T-helper 1 cell treated with Interleukin-12 subunit alpha and Interleukin-12 subunit beta and Interleukin-4 antibody, amounts not matched to agents 30 ng/mL and 1 ng/mL, for 36 hours (primary cell): Measurements from ENCODE around the gene PNRC2. TPM values are rescaled to one million over a fixed set of nuclear protein-coding genes. Genes with fewer than 3 reads are reported as not detected.

Source experiments
- intact Hi-C: fragments of 100-400 bp; cut with micrococcal nuclease; formaldehyde crosslinking; loops from one replicate; pipeline ENCODE4 v1.15.1; 2024
- total RNA-seq: library from RNA; stranded (reverse); gene quantifications from 2 replicates; pipeline ENCODE4 v1.2.3, GENCODE V29; 2022

PNRC2 gene, protein sequence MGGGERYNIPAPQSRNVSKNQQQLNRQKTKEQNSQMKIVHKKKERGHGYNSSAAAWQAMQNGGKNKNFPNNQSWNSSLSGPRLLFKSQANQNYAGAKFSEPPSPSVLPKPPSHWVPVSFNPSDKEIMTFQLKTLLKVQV
- 127 and 154 TPM in 2 replicates for total RNA-seq

DNA sequence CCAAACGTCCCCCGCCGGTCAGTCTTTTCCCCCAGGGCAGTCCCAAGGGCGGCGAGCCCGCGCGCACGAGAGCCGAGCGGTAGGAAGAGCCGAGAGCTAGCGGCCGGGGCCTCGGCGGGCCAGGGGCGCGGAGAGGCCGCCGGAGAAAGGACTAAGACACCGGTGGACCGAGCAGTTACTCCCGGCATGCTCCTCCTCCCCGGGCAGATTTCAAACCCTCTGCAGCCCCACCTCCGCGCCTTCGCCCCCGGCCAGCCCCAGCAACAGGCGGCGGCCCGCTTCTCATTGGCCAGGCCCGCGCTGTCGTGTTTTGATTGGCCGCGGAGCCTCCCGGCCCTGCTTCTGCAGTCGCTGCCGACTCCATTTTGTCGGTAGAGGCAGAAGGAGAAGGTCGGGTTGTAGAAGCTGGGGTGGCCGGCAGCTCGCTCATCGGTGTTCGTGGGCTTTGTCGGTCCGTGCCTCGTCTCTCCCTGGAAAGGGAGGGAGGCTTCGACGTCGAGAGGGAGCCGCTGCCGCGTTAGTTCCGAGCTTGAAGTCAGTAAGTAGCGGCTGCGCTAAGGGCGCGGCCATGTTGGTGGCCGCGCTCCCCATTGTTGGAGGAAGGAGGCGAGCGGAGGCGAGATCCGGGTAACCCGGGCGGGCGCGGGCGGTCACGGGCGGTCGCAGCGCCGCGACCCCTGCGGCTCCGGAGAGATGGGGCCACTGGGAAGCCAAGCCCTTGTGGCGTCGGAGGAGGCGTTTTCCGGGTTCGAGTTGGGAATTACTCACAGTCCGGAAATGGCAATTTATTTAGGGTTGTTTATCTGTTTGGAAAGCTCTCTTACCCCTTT, at the start of gene PNRC2:
Gene PNRC2 (plus strand): TSS at position 368 of the 830 bp plus-strand sequence. CDS start 1,630 bp downstream, outside the sequence.
- intact Hi-C loops: loop anchor here (1.0 to 10.0 kb wide), 20 partner anchors 10 to 1285 kb away; partner anchors contain the start of genes CLIC4, FUCA1, GALE and HMGCL

DNA sequence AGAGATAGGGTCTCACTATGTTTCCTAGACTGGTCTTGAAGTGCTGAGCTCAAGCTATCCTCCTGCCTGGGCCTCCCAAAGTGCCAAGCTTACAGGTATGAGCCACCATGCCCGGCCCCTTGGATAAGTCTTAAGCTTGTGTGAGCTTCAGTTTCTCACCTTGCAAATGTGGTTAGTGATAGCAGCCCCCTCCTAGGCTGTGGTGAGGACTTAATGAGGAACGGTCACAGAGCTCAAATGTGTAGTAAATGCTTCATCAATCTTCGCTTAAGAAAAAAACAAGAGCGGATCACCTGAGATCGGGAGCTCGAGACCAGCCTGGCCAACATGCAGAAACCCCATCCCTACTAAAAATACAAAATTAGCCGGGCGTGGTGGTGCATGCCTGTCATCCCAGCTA, 49.5 kb upstream of the PNRC2 start:
- intact Hi-C loops: no loop called here

DNA sequence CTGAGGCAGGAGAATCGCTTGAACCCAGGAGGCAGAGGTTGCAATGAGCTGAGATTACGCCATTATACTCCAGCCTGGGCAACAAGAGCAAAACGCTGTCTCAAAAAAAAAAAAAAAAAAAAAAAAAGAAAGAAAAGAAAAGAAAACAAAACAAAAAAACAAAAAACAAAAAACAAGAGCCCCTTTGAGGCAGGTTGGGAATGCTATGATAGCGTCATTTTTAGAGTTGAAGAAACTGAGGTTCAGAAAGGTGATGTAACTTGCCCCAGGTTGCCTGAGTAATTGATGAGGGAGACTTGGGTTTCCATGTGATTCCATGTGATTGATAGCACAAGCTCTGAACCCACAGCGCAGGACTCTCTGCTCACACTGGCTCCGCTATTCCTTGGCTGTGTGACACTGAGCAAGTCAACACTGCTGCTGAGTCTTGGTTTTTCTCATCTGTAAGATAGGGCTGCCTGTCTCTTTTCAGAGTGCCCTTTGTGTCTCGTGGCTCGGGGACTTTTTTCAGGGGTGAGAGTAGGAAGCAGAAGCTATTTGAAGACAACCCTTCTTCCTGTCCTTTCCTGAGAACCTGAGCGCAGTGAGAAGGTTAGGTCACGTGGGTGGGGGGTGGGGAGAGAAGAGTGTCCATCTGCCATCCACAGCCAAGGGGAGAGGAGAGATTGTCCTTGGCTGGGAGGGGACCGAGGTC, 48.9 kb upstream of the PNRC2 start:
- intact Hi-C loops: no loop called here

DNA sequence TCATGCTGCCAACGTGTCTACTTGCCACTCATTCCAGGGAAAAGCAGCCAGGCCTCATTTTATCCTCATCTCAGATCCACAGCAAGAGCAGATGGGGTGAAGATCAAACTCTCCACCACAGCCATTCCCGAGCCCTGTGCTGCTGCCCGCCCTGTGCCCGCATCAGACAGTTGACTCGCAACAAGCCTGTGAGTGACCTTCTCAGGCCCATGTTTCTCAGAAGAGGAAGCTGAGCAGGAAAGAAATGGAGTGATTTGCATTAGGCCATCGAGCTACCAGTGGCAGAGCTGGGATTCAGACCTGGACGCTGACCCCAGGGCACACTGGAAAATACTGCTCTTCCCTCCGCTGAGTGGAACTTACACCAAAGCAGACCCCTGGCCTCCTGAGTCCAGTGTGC, 47.7 kb upstream of the PNRC2 start:
- intact Hi-C loops: no loop called here

DNA sequence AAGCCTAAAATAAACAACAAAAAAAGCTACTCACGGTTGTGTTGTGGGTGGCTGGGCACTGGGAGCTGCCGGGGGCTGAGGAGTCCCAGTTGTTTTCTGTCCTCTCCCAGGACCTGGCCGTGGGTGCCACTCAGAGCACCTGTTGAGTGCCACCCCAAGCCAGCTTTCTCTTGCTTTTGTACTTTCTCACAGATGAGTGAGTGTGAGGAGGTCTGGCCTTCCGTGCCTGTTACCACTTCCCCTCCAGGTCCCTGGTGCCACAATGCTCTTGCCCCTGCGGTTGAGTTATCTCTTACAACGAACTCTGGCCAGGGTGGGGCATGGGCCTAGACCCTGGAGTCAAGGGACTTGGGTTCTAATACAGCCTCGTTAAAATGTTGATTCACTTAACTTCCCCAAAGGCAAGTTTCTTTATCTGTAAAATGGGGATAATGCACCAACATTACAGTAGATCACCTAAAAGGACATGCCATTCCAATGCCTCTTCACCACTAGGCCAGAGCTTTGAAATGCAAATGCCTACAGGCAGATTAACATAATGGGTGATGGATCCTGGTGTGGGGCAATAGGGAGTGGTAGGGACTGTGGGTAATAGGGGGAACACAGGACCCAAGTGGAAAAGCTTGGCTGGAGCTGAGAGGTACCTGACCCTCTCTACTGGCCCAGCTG, 46.3 kb upstream of the PNRC2 start, which contains the start of gene CNR2:
Gene CNR2 (minus strand): TSS at position 151 of the 669 bp plus-strand sequence. CDS start 37,745 bp downstream, outside the sequence.
- intact Hi-C loops: no loop called here

DNA sequence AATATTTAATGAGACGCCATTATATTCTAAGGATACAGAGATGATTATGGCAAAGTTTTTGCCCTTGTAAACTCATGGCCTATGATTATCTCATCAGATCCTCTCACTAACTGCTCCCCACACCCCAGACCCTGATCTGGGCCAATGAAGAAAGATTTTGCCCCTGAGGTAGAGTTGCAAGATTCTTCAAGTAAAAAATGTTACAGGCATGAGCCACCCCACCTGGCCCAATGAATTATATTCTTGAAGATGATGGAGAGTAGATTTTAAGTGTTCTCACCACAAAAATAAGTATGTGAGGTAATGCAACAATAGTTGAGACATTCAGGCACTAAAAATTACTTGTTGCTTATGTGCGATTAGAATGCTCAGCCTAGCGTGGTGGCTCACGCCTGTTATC, 44.7 kb upstream of the PNRC2 start:
- intact Hi-C loops: no loop called here

DNA sequence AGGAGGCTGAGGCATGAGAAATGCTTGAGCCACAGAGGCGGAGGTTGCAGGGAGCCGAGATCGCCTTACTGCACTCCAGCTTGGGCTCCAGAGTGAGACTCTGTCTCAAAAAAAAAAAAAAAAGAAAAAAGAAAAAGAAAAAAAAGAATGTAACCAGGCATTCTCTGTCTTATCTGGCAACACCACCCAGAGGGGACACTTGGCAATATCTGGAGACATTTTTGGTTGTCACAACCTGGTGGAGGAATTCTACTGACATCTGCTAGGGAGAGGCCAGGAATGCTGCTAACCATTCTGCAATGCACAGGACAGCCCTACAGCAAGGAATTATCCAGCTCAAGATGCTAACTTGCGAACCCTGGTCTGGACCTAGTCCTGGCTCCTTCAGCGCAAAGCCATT, 44.2 kb upstream of the PNRC2 start:
- intact Hi-C loops: no loop called here

DNA sequence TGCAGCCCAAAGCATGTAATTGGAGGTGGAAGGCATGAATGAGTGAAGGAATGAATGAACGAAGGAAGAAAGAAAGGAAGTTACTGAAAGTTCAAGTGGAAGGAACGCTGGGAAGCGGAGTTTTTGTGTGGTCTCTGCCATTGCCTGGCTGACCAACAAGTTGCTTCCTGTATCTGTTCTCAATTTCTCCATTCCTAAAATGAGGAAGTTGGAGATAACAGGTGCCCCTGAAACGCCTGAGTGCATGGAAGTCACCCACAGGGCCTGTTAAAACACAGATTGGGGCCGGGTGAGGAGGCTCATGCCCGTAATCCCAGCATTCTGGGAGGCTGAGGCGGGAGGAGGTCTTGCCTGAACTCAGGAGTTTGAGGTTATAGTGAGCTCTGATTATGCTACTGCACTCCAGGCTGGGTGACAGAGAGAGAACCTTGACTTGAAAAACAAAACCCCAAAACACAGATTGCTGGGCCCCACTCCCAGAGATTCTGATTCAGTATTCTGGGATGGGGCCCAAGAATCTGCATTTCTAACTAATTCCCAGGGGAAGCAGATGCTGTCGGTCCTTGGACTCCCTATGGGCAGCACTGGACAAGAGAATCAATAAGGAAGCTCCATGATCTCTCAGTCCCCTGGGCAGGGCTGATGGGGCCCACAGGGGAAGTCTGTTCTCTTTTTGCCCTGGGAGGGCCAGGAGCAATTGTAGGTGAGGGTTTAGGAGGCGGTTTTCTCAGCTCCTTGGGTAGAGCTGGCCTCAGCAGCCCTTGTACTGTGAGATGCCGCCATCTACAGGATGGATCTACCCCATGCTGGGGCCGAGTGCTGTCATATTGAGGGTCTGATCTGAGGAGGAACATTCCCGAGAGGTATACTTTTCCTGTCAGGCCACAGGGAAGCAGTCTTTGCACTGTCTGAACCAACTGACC, 43.2 kb upstream of the PNRC2 start:
- intact Hi-C loops: loop anchor here (1.0 to 2.0 kb wide), 4 partner anchors 48 to 144 kb away; partner anchors contain the start of gene FUCA1

DNA sequence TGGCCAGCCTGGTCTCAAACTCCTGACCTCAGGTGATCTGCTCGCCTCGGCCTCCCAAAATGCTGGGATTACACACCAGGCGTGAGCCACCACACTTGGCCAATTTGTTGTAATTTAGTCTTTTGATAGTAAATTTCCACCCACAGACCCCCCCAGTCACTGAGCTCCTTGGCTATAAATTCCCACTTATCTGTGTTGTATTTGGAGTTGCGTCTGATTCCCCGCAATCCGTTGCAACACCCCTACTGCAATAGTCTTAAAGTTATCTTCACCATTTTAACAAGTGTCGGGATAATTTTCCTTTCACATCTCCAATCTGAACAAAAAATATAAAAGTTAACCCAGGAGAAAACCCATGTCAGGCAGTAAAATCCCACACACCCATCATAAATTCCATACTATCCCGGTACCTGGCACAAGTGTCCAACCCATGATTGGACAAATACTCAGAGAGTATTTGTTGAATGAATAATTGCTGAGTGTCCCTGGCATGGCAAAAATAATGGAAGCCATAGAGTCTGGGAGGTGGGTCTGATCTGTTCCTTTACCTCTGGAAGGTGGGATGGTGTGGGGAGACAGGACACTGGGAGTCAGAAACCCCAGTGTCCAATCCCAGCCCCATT, 37.2 kb upstream of the PNRC2 start:
- intact Hi-C loops: no loop called here

DNA sequence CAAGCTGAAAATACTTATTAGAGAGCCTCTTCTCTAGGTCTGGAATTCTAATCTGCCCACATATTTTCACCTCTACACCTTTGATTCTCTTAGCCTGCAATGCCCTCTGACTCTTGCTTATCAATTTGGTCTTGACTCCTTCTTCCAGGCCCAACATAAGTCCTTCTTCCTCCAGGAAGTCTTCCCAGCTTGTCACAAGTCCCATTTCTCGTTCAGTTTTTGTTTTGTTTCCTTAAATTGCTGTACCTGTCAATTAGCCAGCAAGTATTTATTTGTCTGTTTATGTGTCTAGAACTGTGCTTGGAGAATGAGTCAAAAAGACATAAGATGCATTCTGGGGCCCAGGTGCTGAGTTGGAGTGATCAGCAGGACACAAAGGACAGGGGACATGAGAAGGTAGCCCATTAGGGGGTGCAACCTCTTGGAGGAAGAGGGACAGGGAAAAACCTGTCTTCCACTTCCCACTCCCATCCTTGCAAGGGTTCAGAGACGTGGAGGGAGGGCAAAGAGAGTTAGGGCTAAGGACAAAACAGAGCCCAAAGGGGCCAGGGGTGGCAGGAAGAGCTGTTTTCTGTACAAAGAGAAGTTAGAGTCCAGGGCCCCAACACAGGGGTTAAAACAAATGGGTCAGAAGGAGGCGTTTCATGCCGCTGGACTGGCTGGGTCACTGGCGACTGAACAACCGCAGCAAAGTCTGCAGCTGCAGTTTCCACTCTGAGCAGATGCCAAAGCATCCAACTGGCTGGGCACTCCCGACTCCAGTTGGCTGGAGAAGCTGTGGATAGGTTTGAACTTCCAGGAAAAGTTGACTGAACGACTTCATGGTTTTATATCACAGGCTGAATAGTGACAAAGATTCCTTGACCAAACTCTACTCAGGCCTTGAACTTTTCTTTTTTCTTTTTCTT, 35.8 kb upstream of the PNRC2 start:
- intact Hi-C loops: no loop called here

DNA sequence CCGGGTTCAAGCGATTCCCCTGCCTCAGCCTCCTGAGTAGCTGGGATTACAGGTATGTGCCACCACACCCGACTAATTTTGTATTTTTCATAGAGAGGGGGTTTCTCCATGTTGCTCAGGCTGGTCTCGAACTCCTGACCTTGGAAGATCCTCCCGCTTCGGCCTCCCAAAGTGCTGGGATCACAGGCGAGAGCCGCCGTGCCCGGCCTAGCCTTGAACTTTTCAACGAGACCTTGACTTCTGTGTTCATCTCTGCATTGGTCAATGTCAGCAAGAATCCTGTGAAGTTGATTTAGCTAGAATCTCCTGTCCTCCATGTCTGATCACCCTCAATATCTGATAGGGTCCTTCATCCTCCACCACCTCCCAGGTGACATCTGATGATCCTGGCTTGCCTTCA, 35.0 kb upstream of the PNRC2 start:
- intact Hi-C loops: no loop called here

DNA sequence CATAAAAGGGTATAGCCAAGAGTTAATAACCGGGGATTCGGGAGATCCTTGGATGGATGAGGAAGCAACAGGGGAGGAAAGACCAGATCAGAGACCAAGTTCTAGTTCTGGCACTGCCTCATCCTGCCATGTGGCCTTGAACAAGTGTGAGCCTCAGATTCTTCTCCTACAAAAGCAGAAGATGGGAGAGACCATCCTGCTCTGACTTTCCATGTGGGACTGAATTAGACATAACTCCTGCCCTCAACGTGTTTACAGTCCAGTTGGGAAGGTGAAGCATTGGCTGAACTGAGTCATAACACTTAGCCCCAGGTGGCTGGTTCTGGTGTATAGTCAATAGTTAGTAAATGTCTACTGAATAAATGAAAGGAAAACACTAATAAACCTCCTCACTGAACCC, 34.3 kb upstream of the PNRC2 start:
- intact Hi-C loops: no loop called here

DNA sequence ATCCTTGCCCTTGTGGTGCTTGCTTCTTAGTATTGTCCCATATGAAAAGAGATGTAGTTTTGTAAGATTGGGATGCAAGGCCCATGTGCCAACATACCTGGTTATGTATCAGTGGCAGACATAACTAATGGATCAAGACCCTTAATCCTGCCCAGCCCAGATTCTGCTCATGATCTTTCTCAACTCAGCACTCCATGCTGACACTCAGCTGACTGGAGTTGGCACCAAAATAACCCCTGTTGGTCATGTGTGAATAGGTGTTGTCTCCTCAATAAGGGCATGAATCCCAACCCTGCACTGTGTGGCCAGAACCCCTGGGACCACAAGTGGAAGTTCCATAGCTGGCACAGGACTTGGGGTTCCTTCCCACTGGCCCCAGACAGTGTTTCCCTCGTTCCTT, 32.5 kb upstream of the PNRC2 start:
- intact Hi-C loops: no loop called here

DNA sequence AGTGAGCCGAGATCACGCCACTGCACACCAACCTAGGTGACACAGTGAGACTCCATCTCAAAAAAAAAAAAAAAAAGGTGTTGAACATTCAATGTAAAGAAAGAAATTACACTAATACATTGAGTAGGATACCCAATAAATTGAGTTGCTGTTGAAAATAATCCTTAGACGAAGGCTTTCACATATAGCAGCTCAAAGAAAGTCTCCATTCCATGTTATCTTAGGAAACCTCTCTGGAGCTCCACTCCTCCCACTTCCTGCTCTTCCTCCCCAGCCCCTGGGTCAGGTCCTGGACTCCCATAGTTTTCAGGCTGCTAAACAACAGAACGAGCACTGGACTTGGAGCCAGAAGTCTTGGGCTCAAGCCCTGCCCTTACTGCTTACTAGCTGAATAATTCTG, 30.8 kb upstream of the PNRC2 start:
- intact Hi-C loops: no loop called here

DNA sequence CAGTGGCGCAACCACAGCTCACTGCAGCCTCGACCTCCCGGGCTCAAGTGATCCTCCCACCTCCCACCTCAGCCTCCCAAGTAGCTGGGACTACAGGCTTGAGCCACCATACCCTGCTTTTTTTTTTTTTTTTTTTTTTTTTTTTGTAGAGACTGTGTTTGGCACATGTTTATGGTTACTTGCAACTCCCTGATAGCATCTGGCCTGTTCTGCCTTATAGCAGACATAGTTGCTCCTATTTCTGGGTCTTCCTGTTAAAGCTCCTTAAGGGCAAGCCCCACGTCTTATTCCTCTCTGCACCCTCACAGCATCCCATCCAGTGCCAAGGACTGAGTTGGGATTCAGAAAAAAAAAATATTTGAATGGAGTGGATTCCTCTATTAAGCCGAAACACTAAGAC, 29.4 kb upstream of the PNRC2 start:
- intact Hi-C loops: no loop called here

DNA sequence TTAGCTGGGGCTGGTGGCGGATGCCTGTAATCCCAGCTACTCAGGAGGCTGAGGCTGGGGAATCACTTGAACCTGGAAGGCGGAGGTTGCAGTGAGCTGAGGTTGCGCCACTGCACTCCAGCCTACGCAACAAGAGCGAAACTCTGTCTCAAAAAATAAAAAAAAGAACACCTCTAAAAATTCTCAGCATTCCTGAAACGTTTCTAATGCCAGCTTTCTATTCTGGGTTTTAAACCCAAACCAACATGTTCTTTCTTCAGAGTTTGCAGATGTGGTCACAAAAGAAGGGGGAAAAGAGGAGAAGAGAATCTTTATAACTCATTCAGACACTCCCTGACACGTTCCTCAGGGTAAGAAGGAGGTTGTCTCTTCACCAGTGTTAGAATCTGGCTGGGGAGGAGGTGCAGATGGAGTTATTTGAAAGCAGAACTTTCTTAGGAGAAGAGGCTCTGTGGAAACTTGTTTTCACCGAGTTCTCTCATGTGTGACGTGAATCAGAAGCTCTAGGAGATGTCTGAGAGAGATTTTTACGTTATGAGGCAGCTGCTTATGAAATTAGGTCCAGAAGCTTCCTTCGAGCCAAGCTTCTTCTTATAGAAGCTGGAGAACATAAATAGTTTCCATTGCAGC, 28.7 kb upstream of the PNRC2 start:
- intact Hi-C loops: no loop called here

DNA sequence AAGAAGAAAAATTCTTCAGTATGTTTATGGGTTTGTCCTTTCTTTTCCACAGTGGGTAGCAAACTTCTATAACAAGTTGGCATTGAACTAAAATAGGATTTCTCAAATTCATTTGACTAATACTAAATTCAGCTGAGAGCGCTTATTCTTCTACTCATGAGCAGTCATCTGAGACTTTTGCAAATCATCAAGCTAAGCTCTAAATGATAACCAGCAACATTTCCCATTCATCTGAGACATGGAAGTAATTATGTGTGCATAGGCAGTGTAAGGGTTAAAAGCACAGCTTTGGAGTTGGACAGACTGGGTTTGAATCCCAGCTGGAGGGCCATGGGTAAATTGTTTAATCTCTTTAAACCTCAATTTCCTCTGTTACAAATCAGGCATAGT, 28.1 kb upstream of the PNRC2 start:
- intact Hi-C loops: no loop called here

DNA sequence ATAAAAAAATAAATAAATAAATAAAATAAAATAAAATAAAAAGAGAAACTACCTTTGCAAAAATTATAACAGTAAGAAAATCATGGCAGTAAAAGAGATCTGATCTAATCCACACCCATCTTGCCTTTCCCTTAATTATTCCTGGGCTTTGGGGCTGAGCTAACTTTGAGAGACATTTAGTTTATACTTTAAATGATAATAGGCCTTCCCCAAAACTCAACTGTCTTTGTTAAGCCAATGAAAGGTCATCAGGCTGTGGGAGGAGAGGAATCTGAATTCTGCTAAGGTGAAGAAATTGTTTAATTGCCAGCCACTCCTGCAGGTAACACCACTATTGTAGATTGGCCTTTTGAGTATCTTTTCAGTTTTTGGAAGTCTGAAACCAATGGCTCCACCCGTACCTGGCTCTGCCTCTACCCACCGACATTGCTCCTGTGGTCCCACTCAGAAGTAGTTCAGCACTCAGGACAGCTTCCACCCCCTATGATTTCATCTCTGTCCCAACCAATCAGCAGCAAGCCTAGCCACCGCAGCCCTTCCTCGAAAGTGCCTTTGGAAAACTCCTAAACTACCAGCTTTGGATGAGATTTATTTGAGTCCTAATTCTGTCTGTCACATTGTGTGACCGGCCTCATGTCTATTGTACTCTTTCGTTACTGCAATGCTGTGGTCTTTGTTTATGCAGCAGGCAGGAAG, 23.0 kb upstream of the PNRC2 start:
- intact Hi-C loops: no loop called here
